RWPE2 (cell line): Measurements from ENCODE around the gene EEF1G.
A peak's percentile ranks its signal among the peaks of the same experiment; 100 is the strongest.
"Not testable (repeated sequence)": the region's sequence is repeated elsewhere in the genome, so short reads cannot be mapped to it uniquely, and the experiment has no call there.

Source experiments
- ATAC-seq: fragments of 200-7000 bp; cut with Tn5 transposase; 3 replicates; pipeline ENCODE4 v1.9.1; 2021; ENCODE audit warnings: low read depth
- DNase-seq: peaks from one replicate; pipeline ENCODE4 v3.0.0-alpha.2; 2020; ENCODE audit warnings: low spot score
- H3K27ac ChIP-seq: fragments of 450-650 bp; 2 replicates; pipeline ENCODE4 v1.5.1; 2017; ENCODE audit warnings: mild to moderate bottlenecking; ENCODE audit not compliant: poor library complexity, severe bottlenecking
- H3K27me3 ChIP-seq: fragments of 250-450 bp; sonication (Bioruptor Pico); 2 replicates; pipeline ENCODE4 v1.5.1; 2021; ENCODE audit warnings: mild to moderate bottlenecking, moderate library complexity; ENCODE audit not compliant: insufficient read depth, poor library complexity, severe bottlenecking
- H3K36me3 ChIP-seq: fragments of 250-450 bp; sonication (Bioruptor Pico); 2 replicates; pipeline ENCODE4 v1.5.1; 2020; ENCODE audit warnings: low read depth, mild to moderate bottlenecking, moderate library complexity
- H3K4me1 ChIP-seq: fragments of 250-450 bp; sonication (Bioruptor Pico); 2 replicates; pipeline ENCODE4 v1.5.1; 2021; ENCODE audit warnings: mild to moderate bottlenecking, moderate library complexity; ENCODE audit not compliant: insufficient read depth, poor library complexity, severe bottlenecking
- H3K4me3 ChIP-seq: fragments of 250-450 bp; sonication (Bioruptor Pico); 2 replicates; pipeline ENCODE4 v1.5.1; 2021; ENCODE audit warnings: mild to moderate bottlenecking, moderate library complexity; ENCODE audit not compliant: severe bottlenecking
- H3K9me3 ChIP-seq: fragments of 250-450 bp; sonication (Bioruptor Pico); 2 replicates; pipeline ENCODE4 v1.5.1; 2021; ENCODE audit warnings: mild to moderate bottlenecking, moderate library complexity; ENCODE audit not compliant: severe bottlenecking
- CTCF ChIP-seq: fragments of 450-650 bp; IDR thresholded peaks from one replicate; pipeline ENCODE4 v1.5.1; 2017; ENCODE audit warnings: mild to moderate bottlenecking, moderate library complexity; ENCODE audit not compliant: poor library complexity, severe bottlenecking

EEF1G gene

GRCh38 chr11:62575156-62575555, 1.5 kb upstream of the EEF1G start:
- TF ChIP-seq CTCF: no peak
- Histone ChIP-seq H3K36me3 (peaks cover 42% of the 10 kb centered on the region), H3K9me3 (no peaks in the 10 kb centered on the region), H3K4me3 (peak overlapping the region; percentile 61), H3K27me3 (no peaks in the 10 kb centered on the region), H3K27ac (peak overlapping the region; percentile 79), H3K4me1 (peaks cover 7% of the 10 kb centered on the region)
- ATAC-seq: no peak
- DNase-seq: no peak

GRCh38 chr11:62574363-62575071, 826 bp upstream of the EEF1G start:
- Histone ChIP-seq H3K9me3 (no peaks in the 10 kb centered on the region), H3K4me3 (peak overlapping the region; percentile 61), H3K27me3 (no peaks in the 10 kb centered on the region), H3K36me3 (peaks cover 43% of the 10 kb centered on the region), H3K27ac (peak overlapping the region; percentile 79), H3K4me1 (peaks cover 7% of the 10 kb centered on the region)
- DNase-seq (no peak), ATAC-seq (peak; percentile 28)
- TF ChIP-seq CTCF: no peak

GRCh38 chr11:62573006-62573591, 592 bp downstream of the EEF1G start:
- DNase-seq: no peak
- no peaks in the 10 kb centered on the region for H3K9me3 ChIP-seq
- H3K27ac ChIP-seq: peak overlapping the region; percentile 79
- no peak for TF ChIP-seq CTCF
- H3K4me1 ChIP-seq: peaks cover 7% of the 10 kb centered on the region
- no peaks in the 10 kb centered on the region for H3K27me3 ChIP-seq
- no peak for ATAC-seq
- H3K36me3 ChIP-seq: peaks cover 51% of the 10 kb centered on the region
- H3K4me3 ChIP-seq: peak overlapping the region; percentile 61

- no peak for ATAC-seq
- H3K9me3 ChIP-seq: no peaks in the 10 kb centered on the region
- no peaks in the 10 kb centered on the region for H3K27me3 ChIP-seq
- no peak for TF ChIP-seq CTCF
- DNase-seq: no peak
- H3K27ac ChIP-seq: peak overlapping the region; percentile 79
- H3K4me3 ChIP-seq: peak overlapping the region; percentile 61
- peaks cover 7% of the 10 kb centered on the region for H3K4me1 ChIP-seq
- peaks cover 57% of the 10 kb centered on the region for H3K36me3 ChIP-seq
Observed at GRCh38 chr11:62572431-62572830, 1.3 kb downstream of the EEF1G start.

- not testable (repeated sequence) for H3K4me1 ChIP-seq
Observed at GRCh38 chr11:62571493-62571892, 2.2 kb downstream of the EEF1G start.

GRCh38 chr11:62570903-62571302, 2.8 kb downstream of the EEF1G start:
- not testable (repeated sequence) for H3K4me3 ChIP-seq, DNase-seq, H3K9me3 ChIP-seq, H3K27me3 ChIP-seq, ATAC-seq
- Histone ChIP-seq H3K36me3 (peaks cover 73% of the 10 kb centered on the region), H3K27ac (peak overlapping the region; percentile 79), H3K4me1 (peaks cover 11% of the 10 kb centered on the region)

More at GRCh38 chr11:62571493-62571892, 2.2 kb downstream of the EEF1G start:
- not testable (repeated sequence) for DNase-seq, ATAC-seq, H3K4me3 ChIP-seq, H3K9me3 ChIP-seq, H3K27me3 ChIP-seq
- H3K27ac ChIP-seq: peak overlapping the region; percentile 79
- peaks cover 67% of the 10 kb centered on the region for H3K36me3 ChIP-seq
